GM10266 (cell line): Measurements from ENCODE around the gene TNFAIP8L1.
"Not testable (repeated sequence)": the region's sequence is repeated elsewhere in the genome, so short reads cannot be mapped to it uniquely, and the experiment has no call there.

Experiments
- DNase-seq: peaks from one replicate; pipeline ENCODE4 v3.0.0; 2012; ENCODE audit errors: extremely low spot score
- CTCF ChIP-seq: IDR thresholded peaks from 2 replicates; pipeline ENCODE4 v1.5.1; 2012; ENCODE audit warnings: mild to moderate bottlenecking, low read depth; ENCODE audit not compliant: control insufficient read depth, insufficient read depth; ENCODE audit errors: missing control alignments

The TNFAIP8L1 gene

DNA sequence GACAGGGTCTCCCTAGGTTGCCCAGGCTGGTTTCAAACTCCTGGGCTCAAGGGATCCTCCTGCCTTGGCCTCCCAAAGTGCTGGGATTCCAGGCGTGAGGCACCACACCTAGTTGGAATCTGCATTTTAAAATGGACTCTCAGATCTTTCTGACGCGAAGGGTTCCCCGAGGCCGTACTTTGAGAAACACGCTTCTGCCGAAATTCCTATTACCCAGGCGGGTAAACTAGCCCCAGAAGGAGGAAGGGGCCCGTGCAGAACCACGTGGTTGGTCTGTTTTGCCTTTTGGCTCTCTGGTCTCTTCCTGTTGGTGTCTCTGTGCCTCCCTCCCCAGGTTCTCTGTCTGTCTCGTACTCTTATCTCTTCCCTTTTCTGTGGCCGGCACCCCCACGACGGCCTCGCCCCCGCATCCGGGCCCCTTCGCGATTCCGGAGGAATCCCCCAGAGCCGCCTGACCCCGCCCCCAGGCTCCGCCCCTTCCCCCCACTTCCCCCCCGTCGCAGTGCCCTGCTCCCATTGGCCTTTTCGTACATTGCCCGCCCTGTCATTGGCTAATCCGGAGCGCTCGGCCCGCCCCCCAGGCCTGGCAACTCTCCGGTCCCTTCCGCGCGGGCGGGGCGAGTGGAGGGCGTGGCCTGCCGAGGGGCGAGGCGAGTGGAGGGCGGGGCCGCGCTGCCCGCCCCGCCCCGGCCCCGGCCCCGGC, at the start of gene TNFAIP8L1:
Gene TNFAIP8L1, plus strand, starts transcription at position 689 of the 703 bp plus-strand sequence. CDS start 12,354 bp downstream, outside the sequence.
- DNase-seq, result peak; percentile 100
- TF ChIP-seq CTCF, result no peak

DNA sequence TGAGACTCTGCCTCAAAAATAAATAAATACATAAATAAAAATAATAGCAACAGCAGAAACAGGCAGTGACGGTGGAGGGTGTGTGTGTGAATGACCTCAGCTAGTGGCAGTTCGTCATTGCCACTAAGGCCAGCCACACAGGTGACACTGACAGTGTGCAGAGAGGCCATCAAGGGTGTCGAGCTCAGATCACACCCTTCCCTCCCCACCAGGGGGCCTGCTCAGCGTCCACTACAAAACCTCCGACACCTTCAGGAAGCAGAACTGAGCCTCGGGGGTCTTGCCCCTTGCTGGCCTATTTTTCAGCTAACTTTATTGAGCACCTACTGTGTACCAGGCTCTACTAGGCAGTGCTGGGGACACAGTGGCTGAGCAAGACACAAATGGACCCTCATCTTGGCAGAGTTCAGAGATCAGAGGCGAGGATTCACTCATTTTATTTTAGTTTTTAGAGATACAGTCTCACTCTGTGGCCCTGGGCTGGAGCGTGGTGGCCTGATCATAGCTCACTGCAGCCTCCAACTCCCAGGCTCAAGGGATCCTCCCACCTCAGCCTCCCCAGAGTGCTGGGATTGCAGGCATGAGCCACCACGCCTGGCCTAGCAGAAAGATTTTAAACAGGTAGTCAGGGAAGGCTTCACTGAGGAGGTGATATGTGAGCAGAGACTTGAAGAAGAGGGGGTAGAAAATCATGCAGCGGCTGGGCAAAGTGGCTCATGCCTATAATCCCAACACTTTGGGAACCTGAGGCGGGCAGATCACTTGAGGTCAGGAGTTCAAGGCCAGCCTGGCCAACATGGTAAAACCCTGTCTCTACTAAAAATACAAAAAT, 49.5 kb upstream of the TNFAIP8L1 start:
- peak; percentile 69 for TF ChIP-seq CTCF
- DNase-seq, result no peak

- no peak for DNase-seq
- no peak for TF ChIP-seq CTCF
These were observed 48.8 kb upstream of the TNFAIP8L1 start for GRCh38 chr19:4590559-4590958.

- TF ChIP-seq CTCF, result no peak
- no peak for DNase-seq
These were observed 48.0 kb upstream of the TNFAIP8L1 start for GRCh38 chr19:4591320-4591719.

- no peak for TF ChIP-seq CTCF
- no peak for DNase-seq
These were observed 46.9 kb upstream of the TNFAIP8L1 start for GRCh38 chr19:4592445-4592844.

DNA sequence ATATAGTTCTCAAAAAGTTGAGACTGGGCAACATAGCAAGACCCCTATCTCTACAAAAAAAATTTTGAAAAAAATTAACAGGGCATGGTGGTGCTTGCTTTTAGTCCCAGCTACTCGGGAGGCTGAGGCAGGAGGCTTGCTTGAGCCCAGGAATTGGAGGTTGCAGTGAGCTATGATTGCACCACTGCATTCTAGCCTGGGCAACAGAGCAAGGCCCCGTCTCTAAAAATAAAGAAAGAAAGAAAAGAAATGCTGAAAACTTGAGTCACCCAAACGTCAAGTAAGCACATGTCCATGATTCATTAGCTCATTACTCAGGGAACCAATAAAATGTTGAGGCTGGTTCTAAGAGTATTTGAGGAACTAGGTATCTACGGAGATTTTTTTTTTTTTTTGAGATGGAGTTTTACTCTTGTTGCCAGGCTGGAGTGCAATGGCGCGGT, 45.9 kb upstream of the TNFAIP8L1 start:
- no peak for DNase-seq
- no peak for TF ChIP-seq CTCF

GRCh38 chr19:4594201-4594600, 45.1 kb upstream of the TNFAIP8L1 start:
- no peak for DNase-seq
- no peak for TF ChIP-seq CTCF

- DNase-seq, result not testable (repeated sequence)
These were observed 44.2 kb upstream of the TNFAIP8L1 start for GRCh38 chr19:4595158-4595557.
